ENCODE results near the gene BTRC.
A peak's percentile ranks its signal among the peaks of the same experiment; 100 is the strongest.

BTRC gene

GRCh38 chr10:101569622-101570427 lies 215.9 kb downstream of the BTRC start:
- H3K27me3 ChIP-seq (ENCODE audit: insufficient read depth, poor library complexity, severe bottlenecking): peaks cover 19% of the 10 kb centered on the region
- peak; percentile 92 for TF ChIP-seq CTCF (IDR thresholded peaks at IDR 0.05; ENCODE audit: poor library complexity, severe bottlenecking)
- ATAC-seq (ENCODE audit: low read depth): peak; percentile 77
- no peaks in the 10 kb centered on the region for H3K36me3 ChIP-seq (ENCODE audit: low read depth)
- H3K27ac ChIP-seq (ENCODE audit: poor library complexity, severe bottlenecking): no peak overlapping the region
- DNase-seq (ENCODE audit: low spot score): peak; percentile 75
- H3K4me1 ChIP-seq (ENCODE audit: insufficient read depth, poor library complexity, severe bottlenecking): no peaks in the 10 kb centered on the region
- H3K4me3 ChIP-seq (ENCODE audit: severe bottlenecking): peak overlapping the region; percentile 47
- no peaks in the 10 kb centered on the region for H3K9me3 ChIP-seq (ENCODE audit: severe bottlenecking)

- DNase-seq (ENCODE audit: low spot score) (peak; percentile 50), ATAC-seq (ENCODE audit: low read depth) (peak; percentile 17)
- Histone ChIP-seq H3K4me1 (ENCODE audit: insufficient read depth, poor library complexity, severe bottlenecking) (no peaks in the 10 kb centered on the region), H3K9me3 (ENCODE audit: severe bottlenecking) (no peaks in the 10 kb centered on the region), H3K27me3 (ENCODE audit: insufficient read depth, poor library complexity, severe bottlenecking) (peaks cover 17% of the 10 kb centered on the region), H3K27ac (ENCODE audit: poor library complexity, severe bottlenecking) (no peak overlapping the region), H3K36me3 (ENCODE audit: low read depth) (no peaks in the 10 kb centered on the region), H3K4me3 (ENCODE audit: severe bottlenecking) (peak overlapping the region; percentile 47)
- peak; percentile 72 for TF ChIP-seq CTCF (IDR thresholded peaks at IDR 0.05; ENCODE audit: poor library complexity, severe bottlenecking)
Observed at GRCh38 chr10:101570428-101571270, 216.7 kb downstream of the BTRC start.

GRCh38 chr10:101571271-101571925 lies 217.4 kb downstream of the BTRC start:
- ATAC-seq (ENCODE audit: low read depth): no peak
- Histone ChIP-seq H3K4me1 (ENCODE audit: insufficient read depth, poor library complexity, severe bottlenecking) (no peaks in the 10 kb centered on the region), H3K27ac (ENCODE audit: poor library complexity, severe bottlenecking) (no peak overlapping the region), H3K4me3 (ENCODE audit: severe bottlenecking) (no peak overlapping the region), H3K36me3 (ENCODE audit: low read depth) (no peaks in the 10 kb centered on the region), H3K9me3 (ENCODE audit: severe bottlenecking) (no peaks in the 10 kb centered on the region), H3K27me3 (ENCODE audit: insufficient read depth, poor library complexity, severe bottlenecking) (peaks cover 10% of the 10 kb centered on the region)
- DNase-seq (ENCODE audit: low spot score): no peak
- no peak for TF ChIP-seq CTCF (IDR thresholded peaks at IDR 0.05; ENCODE audit: poor library complexity, severe bottlenecking)

- Histone ChIP-seq H3K27me3 (ENCODE audit: insufficient read depth, poor library complexity, severe bottlenecking) (peaks cover 2% of the 10 kb centered on the region), H3K36me3 (ENCODE audit: low read depth) (no peaks in the 10 kb centered on the region), H3K9me3 (ENCODE audit: severe bottlenecking) (no peaks in the 10 kb centered on the region), H3K4me3 (ENCODE audit: severe bottlenecking) (no peak overlapping the region), H3K27ac (ENCODE audit: poor library complexity, severe bottlenecking) (no peak overlapping the region), H3K4me1 (ENCODE audit: insufficient read depth, poor library complexity, severe bottlenecking) (no peaks in the 10 kb centered on the region)
- TF ChIP-seq CTCF (IDR thresholded peaks at IDR 0.05; ENCODE audit: poor library complexity, severe bottlenecking): no peak
- DNase-seq (ENCODE audit: low spot score): no peak
- no peak for ATAC-seq (ENCODE audit: low read depth)
Observed at GRCh38 chr10:101572126-101572525, 218.2 kb downstream of the BTRC start.

Measured in RWPE2 (cell line).